LoVo (cell line): ENCODE data around the gene SCYL1.
A peak's percentile ranks its signal among the peaks of the same experiment; 100 is the strongest.
"Not testable (repeated sequence)": the region's sequence is repeated elsewhere in the genome, so short reads cannot be mapped to it uniquely, and the experiment has no call there.

Experiments used
- DNase-seq: peaks from one replicate; pipeline ENCODE4 v3.0.0-alpha.2; 2016; ENCODE audit warnings: low spot score

The SCYL1 gene

GRCh38 chr11:65506290-65506771 lies 18.6 kb upstream of the SCYL1 start:
- DNase-seq: peak; percentile 49

- peak; percentile 51 for DNase-seq
Observed at GRCh38 chr11:65506772-65507505, 17.9 kb upstream of the SCYL1 start.

- DNase-seq: not testable (repeated sequence)
Observed at GRCh38 chr11:65512311-65512710, 12.6 kb upstream of the SCYL1 start.

- no peak for DNase-seq
Observed at GRCh38 chr11:65516135-65516968, 8.5 kb upstream of the SCYL1 start.

GRCh38 chr11:65518941-65519549 lies 5.8 kb upstream of the SCYL1 start:
- DNase-seq: not testable (repeated sequence)

DNA sequence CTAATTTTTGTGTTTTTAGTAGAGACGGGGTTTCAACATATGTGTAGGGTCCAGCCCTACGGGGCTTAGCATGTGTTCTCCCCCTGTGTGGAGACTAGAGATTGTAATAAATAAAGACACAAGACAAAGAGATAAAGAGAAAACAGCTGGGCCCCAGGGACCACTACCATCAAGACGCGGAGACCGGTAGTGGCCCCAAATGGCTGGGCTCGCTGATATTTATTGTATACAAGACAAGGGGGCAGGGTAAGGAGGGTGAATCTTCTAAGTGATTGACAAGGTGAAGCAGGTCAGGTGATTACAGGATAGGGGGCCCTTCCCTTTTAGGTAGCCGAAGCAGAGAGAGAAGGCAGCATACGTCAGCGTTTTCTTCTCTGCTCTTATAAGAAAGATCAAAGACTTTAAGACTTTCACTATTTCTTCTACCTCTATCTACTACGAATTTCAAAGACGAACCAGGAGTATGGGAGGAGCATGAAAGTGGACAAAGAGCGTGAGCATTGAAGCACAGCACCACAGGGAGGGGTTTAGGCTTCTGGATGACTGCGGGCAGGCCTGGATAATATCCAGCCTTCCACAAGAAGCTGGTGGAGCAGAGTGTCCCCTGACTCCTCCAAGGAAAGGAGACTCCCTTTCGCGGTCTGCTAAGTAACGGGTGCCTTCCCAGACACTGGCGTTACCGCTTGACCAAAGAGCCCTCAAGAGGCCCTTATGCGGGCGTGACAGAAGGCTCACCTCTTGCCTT lies 2.9 kb upstream of the SCYL1 start:
- not testable (repeated sequence) for DNase-seq

DNA sequence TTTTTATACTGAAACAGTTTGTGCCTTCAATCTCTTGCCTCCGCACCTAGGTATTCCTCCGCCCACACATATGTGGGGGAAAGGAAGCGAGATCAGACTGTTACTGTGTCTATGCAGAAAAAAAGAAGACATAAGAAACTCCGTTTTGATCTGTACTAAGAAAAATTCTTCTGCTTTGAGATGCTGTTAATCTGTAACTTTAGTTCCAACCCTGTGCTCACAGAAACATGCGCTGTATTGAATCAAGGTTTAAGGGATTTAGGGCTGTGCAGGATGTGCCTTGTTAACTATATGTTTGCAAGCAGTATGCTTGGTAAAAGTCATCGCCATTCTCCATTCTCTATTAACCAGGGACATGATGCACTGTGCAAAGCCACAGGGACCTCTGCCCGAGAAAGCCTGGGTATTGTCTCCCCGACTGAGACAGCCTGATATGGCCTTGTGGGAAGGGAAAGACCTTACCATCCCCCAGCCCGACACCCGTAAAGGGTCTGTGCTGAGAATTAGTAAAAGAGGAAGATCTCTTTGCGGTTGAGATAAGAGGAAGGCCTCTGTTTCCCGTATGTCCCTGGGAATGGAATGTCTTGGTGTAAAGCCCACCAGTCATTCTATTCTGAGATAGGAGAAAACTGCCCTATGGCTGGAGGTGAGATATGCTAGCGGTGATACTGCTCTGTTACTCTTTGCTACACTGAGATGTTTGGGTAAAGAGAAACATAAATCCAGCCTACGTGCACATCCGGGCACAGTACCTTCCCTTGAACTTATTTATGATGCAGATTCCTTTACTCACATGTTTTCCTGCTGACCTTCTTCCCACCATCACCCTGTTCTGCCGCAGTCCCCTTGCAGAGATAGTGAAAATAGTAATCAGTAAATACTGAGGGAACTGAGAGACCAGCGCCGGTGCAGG lies 1.9 kb upstream of the SCYL1 start:
- not testable (repeated sequence) for DNase-seq

- not testable (repeated sequence) for DNase-seq
Observed at GRCh38 chr11:65523631-65523968, 1.3 kb upstream of the SCYL1 start.

DNA sequence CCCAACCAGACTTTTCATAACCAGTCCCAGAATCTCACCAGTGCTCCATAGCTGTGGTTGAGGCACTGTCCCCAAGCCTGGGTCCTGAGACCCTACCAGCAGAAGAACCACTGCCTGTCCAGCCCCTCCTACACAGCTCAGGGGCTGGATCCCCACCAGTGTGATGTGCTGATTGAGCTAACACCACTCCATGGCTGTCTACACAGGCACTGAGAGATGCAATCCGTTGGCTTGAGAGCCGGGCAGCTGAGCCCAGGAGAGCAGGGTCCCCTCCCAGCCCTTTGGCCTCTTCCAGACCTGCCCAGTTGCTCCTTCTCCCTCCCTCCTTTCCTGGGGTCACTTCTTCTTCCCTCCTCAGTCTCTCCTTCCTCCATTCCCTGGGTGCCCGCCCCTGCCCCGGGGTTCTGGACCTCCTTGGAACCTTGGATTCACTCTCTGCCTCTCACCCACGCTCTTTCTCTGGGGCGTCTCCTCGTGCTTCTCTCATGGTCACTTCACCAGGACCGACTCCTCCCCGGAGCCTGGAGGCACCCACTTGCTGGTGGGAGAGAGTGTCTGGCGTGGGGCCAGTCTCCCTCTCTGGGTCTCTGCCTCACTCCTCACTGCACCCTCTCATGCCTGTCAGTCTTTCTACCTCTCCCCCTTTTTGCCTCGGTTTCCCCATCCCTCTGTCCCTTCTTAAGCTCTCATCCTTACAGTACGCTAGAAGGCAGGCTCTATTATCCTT lies 706 bp upstream of the SCYL1 start:
- no peak for DNase-seq

DNA sequence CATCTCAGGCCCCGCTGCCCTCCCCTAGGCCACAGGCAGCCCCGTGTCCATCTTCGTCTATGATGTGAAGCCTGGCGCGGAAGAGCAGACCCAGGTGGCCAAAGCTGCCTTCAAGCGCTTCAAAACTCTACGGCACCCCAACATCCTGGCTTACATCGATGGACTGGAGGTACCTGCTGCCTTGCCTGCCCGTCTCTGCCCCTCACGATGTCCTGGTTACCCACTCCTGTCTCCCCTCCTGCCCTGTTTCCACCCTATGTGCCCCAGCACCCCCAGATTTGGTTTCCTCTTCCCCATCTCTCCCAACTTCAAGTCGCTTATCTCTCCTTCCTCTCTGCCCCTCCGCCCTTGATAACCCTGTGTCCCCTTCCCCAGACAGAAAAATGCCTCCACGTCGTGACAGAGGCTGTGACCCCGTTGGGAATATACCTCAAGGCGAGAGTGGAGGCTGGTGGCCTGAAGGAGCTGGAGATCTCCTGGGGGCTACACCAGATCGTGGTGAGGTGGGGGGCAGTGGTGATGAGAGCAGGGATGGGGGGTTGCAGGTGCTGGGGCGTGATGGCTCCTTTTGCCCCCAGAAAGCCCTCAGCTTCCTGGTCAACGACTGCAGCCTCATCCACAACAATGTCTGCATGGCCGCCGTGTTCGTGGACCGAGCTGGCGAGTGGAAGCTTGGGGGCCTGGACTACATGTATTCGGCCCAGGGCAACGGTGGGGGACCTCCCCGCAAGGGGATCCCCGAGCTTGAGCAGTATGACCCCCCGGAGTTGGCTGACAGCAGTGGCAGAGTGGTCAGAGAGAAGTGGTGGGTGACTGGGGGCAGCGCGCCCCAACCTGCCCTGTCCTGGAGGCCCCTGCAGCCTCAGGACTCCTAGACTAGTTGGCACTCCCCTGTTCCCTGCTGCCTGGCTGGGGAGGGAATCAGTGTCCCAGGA lies 930 bp downstream of the SCYL1 start:
- DNase-seq: no peak

GRCh38 chr11:65526744-65527143 lies 1.9 kb downstream of the SCYL1 start:
- no peak for DNase-seq

GRCh38 chr11:65528819-65529350 lies 4.0 kb downstream of the SCYL1 start:
- DNase-seq: no peak

DNA sequence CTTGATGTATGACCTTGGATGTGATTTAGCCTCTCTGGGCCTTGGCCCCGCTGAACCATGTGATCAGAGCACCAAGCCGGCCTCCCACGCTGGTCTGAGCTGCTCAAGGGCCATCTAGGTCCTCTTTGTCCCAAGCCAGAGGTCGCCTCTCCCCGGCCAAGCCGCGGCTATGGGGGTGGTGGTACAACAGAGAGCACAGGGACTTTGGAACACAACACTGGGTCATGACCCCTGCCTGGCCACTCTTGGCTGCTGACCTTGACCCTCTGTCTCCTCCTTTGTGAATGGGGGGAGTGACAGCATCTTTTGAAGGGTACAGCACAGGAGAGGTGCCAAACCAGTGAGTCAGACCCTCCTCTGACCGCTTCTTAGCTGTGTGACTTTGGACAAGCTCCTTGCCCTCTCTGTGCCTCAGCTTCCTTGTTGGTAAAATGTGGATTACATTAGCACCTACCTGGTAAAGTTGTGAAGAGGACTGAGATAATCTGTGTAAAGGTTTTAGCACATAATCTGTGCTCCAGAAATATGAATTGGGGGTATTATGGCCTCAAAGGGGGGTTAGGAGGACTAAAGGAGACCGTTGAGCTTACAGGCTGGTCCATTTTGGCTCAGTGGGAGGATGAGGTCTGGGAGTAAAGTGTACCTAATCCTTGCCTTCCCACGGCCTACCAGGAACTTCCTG lies 4.7 kb downstream of the SCYL1 start:
- no peak for DNase-seq

DNA sequence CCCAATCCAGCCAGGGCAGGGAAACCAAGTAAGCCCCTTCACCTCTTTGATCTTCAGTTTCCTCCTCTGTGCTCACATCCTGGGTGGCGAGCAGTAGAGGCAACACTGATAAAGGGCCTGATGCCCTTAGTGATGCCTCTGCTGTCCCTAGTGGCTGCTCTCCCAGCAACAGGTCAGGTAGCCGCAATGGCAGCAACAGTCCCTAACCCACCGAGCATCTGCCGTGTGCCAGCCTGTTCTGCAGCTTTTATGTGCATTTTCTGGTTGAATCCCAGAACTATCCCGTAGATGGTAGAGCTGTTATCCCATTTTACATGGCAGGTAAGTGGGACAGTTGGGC lies 5.2 kb downstream of the SCYL1 start:
- no peak for DNase-seq

DNA sequence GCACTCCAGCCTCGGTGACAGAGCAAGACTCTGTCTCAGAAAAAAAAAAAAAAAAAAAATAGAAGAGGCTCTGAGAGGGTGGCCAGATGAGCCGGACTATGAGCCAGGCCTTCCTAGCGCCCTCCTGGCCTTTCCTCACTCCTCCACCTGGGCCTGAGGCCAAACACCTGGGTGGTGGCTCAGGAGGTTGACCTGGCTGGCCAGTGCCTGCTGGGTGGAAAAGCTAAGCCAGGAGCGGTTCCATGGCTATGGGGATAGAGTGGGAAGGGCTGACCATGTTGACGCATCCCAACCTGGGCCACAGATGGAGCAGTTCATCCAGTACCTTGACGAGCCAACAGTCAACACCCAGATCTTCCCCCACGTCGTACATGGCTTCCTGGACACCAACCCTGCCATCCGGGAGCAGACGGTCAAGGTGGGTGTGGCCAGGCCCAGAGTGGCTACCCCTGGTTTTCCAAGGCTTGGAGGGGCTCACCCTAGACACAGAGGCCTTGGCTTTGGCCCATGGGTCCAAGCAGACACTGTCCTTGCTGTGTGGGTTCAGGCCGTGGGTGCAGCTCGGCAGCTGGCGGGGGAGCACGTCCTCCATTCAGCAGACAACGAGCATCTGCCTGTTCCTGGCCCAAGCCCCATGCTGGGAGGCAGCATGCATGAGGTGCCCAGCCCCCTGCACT lies 7.6 kb downstream of the SCYL1 start:
- DNase-seq: no peak

- DNase-seq: no peak
Observed at GRCh38 chr11:65535102-65535501, 10.2 kb downstream of the SCYL1 start.

DNA sequence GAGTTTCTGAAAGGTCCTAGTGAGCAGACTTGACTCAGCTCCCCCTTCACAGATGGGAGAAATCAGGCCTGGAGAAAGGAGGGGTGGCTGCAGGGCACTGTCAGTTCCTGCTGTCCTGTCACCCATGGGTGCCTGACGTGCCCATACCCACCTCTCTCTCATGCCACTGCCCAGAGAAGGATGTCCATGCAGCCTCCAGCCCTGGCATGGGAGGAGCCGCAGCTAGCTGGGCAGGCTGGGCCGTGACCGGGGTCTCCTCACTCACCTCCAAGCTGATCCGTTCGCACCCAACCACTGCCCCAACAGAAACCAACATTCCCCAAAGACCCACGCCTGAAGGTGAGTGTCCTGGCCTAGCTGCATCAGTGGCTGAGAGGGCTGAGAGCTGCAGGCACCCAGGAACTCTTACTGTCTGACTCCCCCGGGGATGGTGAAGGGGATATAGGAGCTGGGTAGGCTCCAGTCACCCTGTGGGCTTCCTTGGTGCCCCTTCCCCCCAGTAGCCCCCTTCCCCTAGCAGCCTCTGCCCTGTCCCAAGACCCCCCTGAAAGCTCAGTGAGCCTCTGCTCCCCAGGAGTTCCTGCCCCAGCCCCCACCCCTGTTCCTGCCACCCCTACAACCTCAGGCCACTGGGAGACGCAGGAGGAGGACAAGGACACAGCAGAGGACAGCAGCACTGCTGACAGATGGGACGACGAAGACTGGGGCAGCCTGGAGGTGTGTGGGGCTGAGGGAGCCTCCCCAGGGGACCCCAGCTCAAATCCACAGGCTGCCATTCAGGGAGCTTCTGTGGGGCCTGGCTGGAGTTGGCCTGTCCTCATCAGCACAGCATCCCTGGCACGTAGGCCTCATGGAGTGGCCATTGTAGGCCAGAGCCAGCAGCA lies 11.8 kb downstream of the SCYL1 start:
- no peak for DNase-seq
